ENCODE data around the gene EML6. TPM values are rescaled to one million over a fixed set of nuclear protein-coding genes. Genes with fewer than 3 reads are reported as not detected.

The EML6 gene
- total RNA-seq, 1 experiment from 2014 or later: 1.5 TPM

- Mint-ChIP-seq H3K4me1 (peaks cover 3 to 5% of the 10 kb centered on the region in 2 experiments; a peak in 2 of 4 replicates), H3K36me3 (ENCODE audit: insufficient read depth in 1 of 3, low read depth in 3 of 3) (no peaks in the 10 kb centered on the region), H3K27me3 (ENCODE audit: low read depth) (no peaks in the 10 kb centered on the region), H3K27ac (no peak overlapping the region), H3K4me3 (no peak overlapping the region), H3K9me3 (no peaks in the 10 kb centered on the region)
- H3K18ac ChIP-seq (ENCODE audit: insufficient read length, low read depth, low read length): no peak overlapping the region
- H3K4me2 ChIP-seq (ENCODE audit: insufficient read depth, insufficient read length, low read length): no peak overlapping the region
- no peak overlapping the region for H4K91ac ChIP-seq (ENCODE audit: insufficient read length, low read depth, low read length)
- H2BK5ac ChIP-seq (ENCODE audit: insufficient read length, low read length): no peak overlapping the region
- H2BK12ac ChIP-seq (ENCODE audit: insufficient read length, low read depth, low read length): no peak overlapping the region
- H3K23me2 ChIP-seq (ENCODE audit: insufficient read length, low read depth, low read length, poor library complexity, severe bottlenecking): no peaks in the 10 kb centered on the region
- H4K5ac ChIP-seq (ENCODE audit: insufficient read length, low read depth, low read length): no peak overlapping the region
- no peak overlapping the region for H3K14ac ChIP-seq (ENCODE audit: insufficient read depth, low read length)
- no peak overlapping the region for H3K9ac ChIP-seq (ENCODE audit: extremely low read depth, insufficient read length, low read length)
- no peak overlapping the region for H2BK120ac ChIP-seq (ENCODE audit: low read depth, low read length, poor library complexity, severe bottlenecking)
- H3T11ph ChIP-seq (ENCODE audit: low read length): no peak overlapping the region
- no CpG with 5 or more reads among the region's 5 CpGs for WGBS (ENCODE audit: extremely low coverage, insufficient read length, low lambda C conversion rate)
- no peaks in the 10 kb centered on the region for H3K79me1 ChIP-seq (ENCODE audit: insufficient read depth, low read depth, low read length, poor library complexity, severe bottlenecking)
- H3K27me3 ChIP-seq (ENCODE audit: insufficient read depth, low read length): no peaks in the 10 kb centered on the region; the same call in 1 of the 2 replicates
- no peak for DNase-seq
- no peak overlapping the region for H2BK20ac ChIP-seq (ENCODE audit: low read depth, low read length, poor library complexity, severe bottlenecking)
- H3K4ac ChIP-seq (ENCODE audit: low read depth, low read length): no peak overlapping the region
- H2BK15ac ChIP-seq (ENCODE audit: low read depth, low read length): no peak overlapping the region
- no peak overlapping the region for H3K27ac ChIP-seq (ENCODE audit: insufficient read length, low read depth, low read length)
- no peak for TF ChIP-seq CTCF (conservative IDR thresholded peaks at IDR 0.05)
- H3K9me3 ChIP-seq (ENCODE audit: control insufficient read depth, low read depth, low read length): no peaks in the 10 kb centered on the region
- no peak overlapping the region for H3K23ac ChIP-seq (ENCODE audit: insufficient read length, low read depth, low read length)
- H2AFZ ChIP-seq (ENCODE audit: low read length): no peak overlapping the region
- no peaks in the 10 kb centered on the region for H4K20me1 ChIP-seq (ENCODE audit: control insufficient read depth, insufficient read depth, insufficient read length)
- no peak overlapping the region for H3K56ac ChIP-seq (ENCODE audit: insufficient read length, low read depth, low read length)
- H3K79me2 ChIP-seq (ENCODE audit: insufficient read depth, low read length): no peaks in the 10 kb centered on the region
- no peak overlapping the region for H2AK5ac ChIP-seq (ENCODE audit: insufficient read length, low read length)
- no peaks in the 10 kb centered on the region; the same call in 1 of the 2 replicates for H3K4me1 ChIP-seq (ENCODE audit: insufficient read depth, low read length)
- no peak overlapping the region for H4K8ac ChIP-seq (replicated peaks; ENCODE audit: insufficient read length, low read depth, low read length)
These were observed 143.4 kb downstream of the EML6 start for GRCh38 chr2:54866868-54867267.
